Activated naive CD8-positive, alpha-beta T cell treated with anti-CD3 and anti-CD28 coated beads, Interleukin-2, amount 10 ng/mL, durations not matched to agents 7 days and 5 days (primary cell): Measurements from ENCODE around the gene SYP. TPM values are rescaled to one million over a fixed set of nuclear protein-coding genes. Genes with fewer than 3 reads are reported as not detected.
"Not testable (repeated sequence)": the region's sequence is repeated elsewhere in the genome, so short reads cannot be mapped to it uniquely, and the experiment has no call there.

Source experiments
- ATAC-seq: fragments of 150-1000 bp; cut with Tn5 transposase; one replicate; pipeline ENCODE4 v1.10.0; 2021; ENCODE audit warnings: low read depth, moderate library complexity
- POLR2A ChIA-PET: fragments of 350-600 bp; sonication (Branson Sonifier 250); formaldehyde crosslinking; loops from one replicate; lab custom pipeline; 2021; ENCODE audit warnings: antibody characterized with exemption; lab: Charles Lee
- DNase-seq: peaks from one replicate; pipeline ENCODE4 v3.0.0; 2021
- H3K27ac Mint-ChIP-seq: one replicate; pipeline ENCODE4 v1.8.0; 2022; ENCODE audit warnings: mild to moderate bottlenecking, mixed read lengths
- H3K27me3 Mint-ChIP-seq: one replicate; pipeline ENCODE4 v1.8.0; 2022; ENCODE audit warnings: mild to moderate bottlenecking, moderate library complexity, mixed read lengths
- H3K36me3 Mint-ChIP-seq: one replicate; pipeline ENCODE4 v1.8.0; 2021; ENCODE audit warnings: mild to moderate bottlenecking, mixed read lengths
- H3K4me1 Mint-ChIP-seq: one replicate; pipeline ENCODE4 v1.8.0; 2021; ENCODE audit warnings: mixed read lengths
- H3K4me3 Mint-ChIP-seq: one replicate; pipeline ENCODE4 v1.8.0; 2022; ENCODE audit warnings: mild to moderate bottlenecking, moderate library complexity, mixed read lengths
- H3K9me3 Mint-ChIP-seq: one replicate; pipeline ENCODE4 v1.8.0; 2021; ENCODE audit warnings: mixed read lengths
- total RNA-seq, 2 experiments: library from RNA; stranded (reverse); gene quantifications; one replicate each; pipeline ENCODE4 v1.2.3, GENCODE V29; 2021

SYP gene
- total RNA-seq, 2 experiments from 2014 or later: 2.6 to 3.6 TPM

GRCh38 chrX:49178537-49178936 is 21.5 kb downstream of the SYP start:
- H3K4me3 Mint-ChIP-seq: no peak overlapping the region
- no peak for DNase-seq
- H3K27me3 Mint-ChIP-seq: no peaks in the 10 kb centered on the region
- H3K36me3 Mint-ChIP-seq: peaks cover 26% of the 10 kb centered on the region
- no peaks in the 10 kb centered on the region for H3K9me3 Mint-ChIP-seq
- no peak for ATAC-seq
- no peak overlapping the region for H3K27ac Mint-ChIP-seq
- POLR2A ChIA-PET: no interaction called here
- peaks cover 9% of the 10 kb centered on the region for H3K4me1 Mint-ChIP-seq

GRCh38 chrX:49177873-49178480 is 22.0 kb downstream of the SYP start:
- DNase-seq (peak; percentile 4), ATAC-seq (no peak)
- Mint-ChIP-seq H3K27ac (no peak overlapping the region), H3K36me3 (peaks cover 26% of the 10 kb centered on the region), H3K4me3 (no peak overlapping the region), H3K27me3 (no peaks in the 10 kb centered on the region), H3K9me3 (no peaks in the 10 kb centered on the region), H3K4me1 (peaks cover 12% of the 10 kb centered on the region)
- POLR2A ChIA-PET: no interaction called here

- H3K4me1 Mint-ChIP-seq: peaks cover 15% of the 10 kb centered on the region
- no peaks in the 10 kb centered on the region for H3K9me3 Mint-ChIP-seq
- peaks cover 23% of the 10 kb centered on the region for H3K36me3 Mint-ChIP-seq
- POLR2A ChIA-PET: no interaction called here
- H3K27me3 Mint-ChIP-seq: no peaks in the 10 kb centered on the region
- ATAC-seq (peak; percentile 50), DNase-seq (no peak)
- no peak overlapping the region for H3K4me3 Mint-ChIP-seq
- peak overlapping the region; percentile 64 for H3K27ac Mint-ChIP-seq
These were observed 22.6 kb downstream of the SYP start for GRCh38 chrX:49177338-49177833.

- ATAC-seq (no peak), DNase-seq (no peak)
- Mint-ChIP-seq H3K36me3 (peaks cover 20% of the 10 kb centered on the region), H3K27me3 (no peaks in the 10 kb centered on the region), H3K9me3 (no peaks in the 10 kb centered on the region), H3K4me1 (peaks cover 14% of the 10 kb centered on the region), H3K27ac (peak overlapping the region; percentile 54), H3K4me3 (no peak overlapping the region)
- POLR2A ChIA-PET: no interaction called here
These were observed 23.3 kb downstream of the SYP start for GRCh38 chrX:49176421-49177326.

GRCh38 chrX:49175435-49176274 is 24.3 kb downstream of the SYP start:
- H3K27me3 Mint-ChIP-seq: no peaks in the 10 kb centered on the region
- H3K9me3 Mint-ChIP-seq: no peaks in the 10 kb centered on the region
- no peak overlapping the region for H3K27ac Mint-ChIP-seq
- peaks cover 14% of the 10 kb centered on the region for H3K4me1 Mint-ChIP-seq
- H3K36me3 Mint-ChIP-seq: peaks cover 18% of the 10 kb centered on the region
- no peak for DNase-seq
- no peak overlapping the region for H3K4me3 Mint-ChIP-seq
- POLR2A ChIA-PET: no interaction called here
- ATAC-seq: no peak

- H3K27ac Mint-ChIP-seq: no peak overlapping the region
- H3K4me1 Mint-ChIP-seq: peaks cover 14% of the 10 kb centered on the region
- DNase-seq: no peak
- no peak overlapping the region for H3K4me3 Mint-ChIP-seq
- H3K36me3 Mint-ChIP-seq: peaks cover 14% of the 10 kb centered on the region
- H3K9me3 Mint-ChIP-seq: no peaks in the 10 kb centered on the region
- POLR2A ChIA-PET: no interaction called here
- no peaks in the 10 kb centered on the region for H3K27me3 Mint-ChIP-seq
- no peak for ATAC-seq
These were observed 25.3 kb downstream of the SYP start for GRCh38 chrX:49174723-49175122.

- POLR2A ChIA-PET, ATAC-seq, H3K4me3 Mint-ChIP-seq, DNase-seq, H3K27me3 Mint-ChIP-seq, H3K9me3 Mint-ChIP-seq: not testable (repeated sequence)
- Mint-ChIP-seq H3K36me3 (peaks cover 14% of the 10 kb centered on the region), H3K4me1 (peaks cover 16% of the 10 kb centered on the region), H3K27ac (peak overlapping the region; percentile 82)
These were observed 26.4 kb downstream of the SYP start for GRCh38 chrX:49173544-49173943.

- Mint-ChIP-seq H3K27me3 (no peaks in the 10 kb centered on the region), H3K36me3 (peaks cover 12% of the 10 kb centered on the region)
These were observed 27.7 kb downstream of the SYP start for GRCh38 chrX:49172280-49172780.

GRCh38 chrX:49171752-49172279 is 28.2 kb downstream of the SYP start, which contains the start of gene PLP2:
PLP2 (plus strand) TSS chrX:49171898; CDS start chrX:49172001, 103 bp downstream.
- no peaks in the 10 kb centered on the region for H3K9me3 Mint-ChIP-seq
- POLR2A ChIA-PET: interaction anchor here (0.7 to 2.1 kb wide), 6 partner anchors 8 to 274 kb away, joined by 3 to 7 read pairs (median 3); partner anchors contain the start of genes PQBP1, PRICKLE3 and TIMM17B
- ATAC-seq (peak; percentile 16), DNase-seq (peak; percentile 57)
- peak within 1 kb of the TSS; percentile 83 for H3K27ac Mint-ChIP-seq
- peak within 1 kb of the TSS; percentile 84 for H3K4me3 Mint-ChIP-seq
- H3K36me3 Mint-ChIP-seq: peaks cover 12% of the 10 kb centered on the region
- H3K4me1 Mint-ChIP-seq: peaks cover 21% of the 10 kb centered on the region
- H3K27me3 Mint-ChIP-seq: no peaks in the 10 kb centered on the region

More at GRCh38 chrX:49172280-49172780, 27.7 kb downstream of the SYP start:
- H3K4me1 Mint-ChIP-seq: peaks cover 20% of the 10 kb centered on the region
- no peaks in the 10 kb centered on the region for H3K9me3 Mint-ChIP-seq
- DNase-seq (peak; percentile 76), ATAC-seq (peak; percentile 87)
- POLR2A ChIA-PET: interaction anchor here (0.8 to 2.1 kb wide), 4 partner anchors 8 to 274 kb away, joined by 3 to 7 read pairs (median 3); partner anchors contain the start of genes PQBP1 and TIMM17B
- peak overlapping the region; percentile 84 for H3K4me3 Mint-ChIP-seq
- H3K27ac Mint-ChIP-seq: peak overlapping the region; percentile 83

- POLR2A ChIA-PET: interaction anchor here (0.7 to 2.2 kb wide), 5 partner anchors 12 to 105 kb away, joined by 3 to 15 read pairs (median 6); no protein-coding TSS in a partner anchor
- peak overlapping the region; percentile 96 for H3K27ac Mint-ChIP-seq
- peak overlapping the region; percentile 89 for H3K4me3 Mint-ChIP-seq
- H3K27me3 Mint-ChIP-seq: no peaks in the 10 kb centered on the region
- H3K36me3 Mint-ChIP-seq: no peaks in the 10 kb centered on the region
- DNase-seq (no peak), ATAC-seq (no peak)
- peaks cover 32% of the 10 kb centered on the region for H3K4me1 Mint-ChIP-seq
- H3K9me3 Mint-ChIP-seq: no peaks in the 10 kb centered on the region
These were observed 32.3 kb downstream of the SYP start for GRCh38 chrX:49167740-49168108.

GRCh38 chrX:49166914-49167739 is 32.9 kb downstream of the SYP start:
- peak; percentile 20 for ATAC-seq
- POLR2A ChIA-PET: interaction anchor here (0.7 to 2.2 kb wide), 10 partner anchors 11 to 143 kb away, joined by 3 to 15 read pairs (median 4); partner anchors contain the start of gene WDR45
- Mint-ChIP-seq H3K4me1 (peaks cover 30% of the 10 kb centered on the region), H3K9me3 (no peaks in the 10 kb centered on the region), H3K27me3 (no peaks in the 10 kb centered on the region), H3K36me3 (no peaks in the 10 kb centered on the region), H3K27ac (peak overlapping the region; percentile 96), H3K4me3 (peak overlapping the region; percentile 89)
- DNase-seq: peak; percentile 74
